Large intestine (tissue), 3 donors: ENCODE results near the gene MAN2A1. TPM values are rescaled to one million over a fixed set of nuclear protein-coding genes. Genes with fewer than 3 reads are reported as not detected.

Experiments
- DNase-seq, 2 donors: peaks; one replicate each; pipeline versions ENCODE4 v3.0.0 to v3.0.0-alpha.2; 2013
- H3K27ac ChIP-seq: one replicate; pipeline ENCODE4 v1.5.1; 2013; ENCODE audit warnings: low read length
- H3K27me3 ChIP-seq: 2 replicates; pipeline ENCODE4 v1.6.1; 2013; ENCODE audit warnings: low read length; ENCODE audit not compliant: control insufficient read depth, insufficient read depth
- H3K36me3 ChIP-seq: 2 replicates; pipeline ENCODE4 v1.6.1; 2013; ENCODE audit warnings: low read length; ENCODE audit not compliant: control insufficient read depth, insufficient read depth
- H3K4me1 ChIP-seq: one replicate; pipeline ENCODE4 v1.6.1; 2013; ENCODE audit warnings: low read length; ENCODE audit not compliant: control insufficient read depth, insufficient read depth
- H3K4me3 ChIP-seq: one replicate; pipeline ENCODE4 v1.5.1; 2013; ENCODE audit warnings: low read length
- H3K9me3 ChIP-seq: one replicate; pipeline ENCODE4 v1.6.1; 2013; ENCODE audit warnings: mild to moderate bottlenecking, low read depth, low read length, moderate library complexity; ENCODE audit not compliant: control insufficient read depth
- WGBS: methylation state at CpG from one replicate; pipeline ENCODE4 v1.1.5; 2013; ENCODE audit warnings: low lambda C conversion rate; ENCODE audit not compliant: insufficient coverage; 5-methylcytosine and 5-hydroxymethylcytosine counted together
- polyA plus RNA-seq: library from polyadenylated mRNA; unstranded; fragments of 120-200 nt; gene quantifications from one replicate; pipeline ENCODE4 v1.2.1, GENCODE V29; 2013

The MAN2A1 gene
- polyA plus RNA-seq, 1 donor: 100.0 TPM

DNA sequence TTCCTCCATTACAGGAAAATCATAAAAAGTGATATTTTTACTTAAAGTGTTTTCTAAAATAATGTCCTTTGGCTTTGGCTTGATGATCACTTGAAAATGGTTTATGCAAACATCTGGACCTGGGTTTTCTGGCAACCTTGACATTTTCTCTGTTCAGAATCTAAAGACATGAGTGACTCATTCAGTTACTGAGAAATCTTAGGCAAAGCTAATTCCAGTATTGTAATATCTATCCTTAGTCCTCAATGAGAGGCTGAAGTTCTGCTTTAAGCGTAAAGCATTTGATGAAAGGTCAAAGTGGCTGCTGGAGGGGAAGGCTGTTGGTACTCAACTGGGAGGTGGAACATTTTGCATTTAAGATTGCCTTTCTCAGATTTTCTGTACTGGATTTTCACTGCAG is 2.3 kb downstream of the MAN2A1 start:
- Histone ChIP-seq H3K36me3 (no peaks in the 10 kb centered on the region), H3K27me3 (no peaks in the 10 kb centered on the region), H3K4me1 (peaks cover 28% of the 10 kb centered on the region), H3K9me3 (no peaks in the 10 kb centered on the region), H3K27ac (no peak overlapping the region), H3K4me3 (peak overlapping the region; percentile 95)
- peak in 1 of 2 donors; percentile 39 for DNase-seq
- WGBS: no CpG with 5 or more reads among the region's 1 CpG

DNA sequence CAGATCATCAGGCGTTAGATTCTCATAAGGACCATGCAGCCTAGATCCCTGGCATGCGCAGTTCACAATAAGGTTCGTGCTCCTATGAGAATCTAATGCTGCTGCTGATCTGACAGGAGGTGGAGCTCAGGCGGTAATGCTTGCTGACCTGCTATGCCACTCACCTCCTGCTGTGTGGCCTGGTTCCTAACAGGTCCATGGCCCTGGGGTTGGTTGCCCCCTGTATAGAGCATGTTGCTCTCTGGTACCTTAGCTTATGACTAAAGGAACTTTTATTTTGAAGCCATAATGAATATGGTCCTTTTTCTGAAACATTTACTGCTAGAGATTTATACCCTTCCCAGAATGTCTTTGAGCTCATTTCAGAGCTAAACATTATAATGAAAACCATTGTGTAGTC is 3.1 kb downstream of the MAN2A1 start:
- Histone ChIP-seq H3K36me3 (no peaks in the 10 kb centered on the region), H3K27me3 (no peaks in the 10 kb centered on the region), H3K9me3 (no peaks in the 10 kb centered on the region), H3K27ac (no peak overlapping the region), H3K4me3 (no peak overlapping the region), H3K4me1 (peaks cover 32% of the 10 kb centered on the region)
- no CpG with 5 or more reads among the region's 4 CpGs for WGBS
- no peak for DNase-seq

DNA sequence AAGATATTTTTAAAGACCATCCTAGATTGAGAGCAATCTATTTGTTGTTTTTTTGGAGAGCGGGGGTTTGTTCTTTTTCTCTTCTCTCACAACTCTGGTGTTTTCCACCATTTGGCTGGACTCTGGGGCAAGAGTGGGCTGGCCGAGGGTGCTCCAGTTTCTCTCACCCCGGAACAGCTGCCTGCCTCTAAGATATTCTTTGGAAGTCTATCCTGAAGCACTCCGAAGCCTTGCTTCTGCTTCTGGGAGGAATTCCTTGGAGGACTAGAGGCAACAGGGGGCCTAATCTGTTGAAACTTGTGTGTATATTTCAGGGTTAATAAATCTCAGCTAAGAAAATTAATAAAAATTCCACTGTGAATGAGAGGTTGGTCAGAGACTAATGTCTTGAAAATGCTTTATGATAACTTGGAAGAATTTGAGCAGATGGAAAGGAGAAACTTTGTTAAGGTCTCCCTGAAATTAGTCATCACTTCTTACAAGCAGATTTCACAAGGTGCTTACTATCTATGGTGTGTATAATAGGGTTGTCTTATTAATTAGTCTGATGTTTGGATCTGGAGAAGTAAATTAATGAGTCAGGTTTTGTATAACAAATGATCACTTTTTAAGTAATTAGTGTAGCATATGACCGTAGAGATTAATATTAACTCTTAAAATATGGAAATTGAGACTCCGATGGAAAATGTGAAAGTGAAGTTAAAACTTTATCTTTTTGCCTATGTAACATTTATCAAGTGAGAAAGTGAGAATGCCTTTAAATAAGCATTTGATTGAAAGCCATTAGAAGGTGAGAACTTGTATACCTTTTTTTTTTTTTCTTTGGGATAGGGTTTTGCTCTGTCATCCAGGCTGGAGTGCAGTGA is 4.0 kb downstream of the MAN2A1 start:
- Histone ChIP-seq H3K27me3 (no peaks in the 10 kb centered on the region), H3K4me3 (no peak overlapping the region), H3K4me1 (peaks cover 32% of the 10 kb centered on the region), H3K36me3 (no peaks in the 10 kb centered on the region), H3K9me3 (no peaks in the 10 kb centered on the region), H3K27ac (no peak overlapping the region)
- no peak for DNase-seq
- WGBS: 100% methylated on average over 1 of the region's 6 CpGs

DNA sequence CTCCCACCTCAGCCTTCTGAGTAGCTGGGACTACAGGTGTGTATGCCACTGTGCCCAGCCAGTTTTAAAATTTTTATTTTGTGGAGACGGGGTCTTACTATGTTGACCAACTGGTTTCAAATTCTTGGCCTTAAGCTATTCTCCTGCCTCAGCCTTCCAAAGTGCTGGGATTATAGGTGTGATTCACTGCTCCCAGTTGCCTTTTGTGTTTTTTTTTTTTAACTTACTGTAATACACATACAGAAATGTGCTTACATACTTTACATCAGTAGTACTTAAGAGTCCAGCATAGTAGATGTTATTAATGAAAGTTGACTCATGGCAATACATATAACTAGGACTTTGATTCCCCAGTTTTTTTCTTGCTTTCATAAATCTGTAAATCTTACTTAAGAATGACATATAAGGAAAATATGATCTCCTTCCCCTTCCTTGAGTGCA is 4.7 kb downstream of the MAN2A1 start:
- Histone ChIP-seq H3K27ac (peak overlapping the region; percentile 43), H3K9me3 (no peaks in the 10 kb centered on the region), H3K27me3 (no peaks in the 10 kb centered on the region), H3K36me3 (peaks cover 1% of the 10 kb centered on the region), H3K4me1 (peaks cover 32% of the 10 kb centered on the region), H3K4me3 (no peak overlapping the region)
- WGBS: no CpG with 5 or more reads among the region's 1 CpG
- peak in 1 of 2 donors; percentile 65 for DNase-seq

DNA sequence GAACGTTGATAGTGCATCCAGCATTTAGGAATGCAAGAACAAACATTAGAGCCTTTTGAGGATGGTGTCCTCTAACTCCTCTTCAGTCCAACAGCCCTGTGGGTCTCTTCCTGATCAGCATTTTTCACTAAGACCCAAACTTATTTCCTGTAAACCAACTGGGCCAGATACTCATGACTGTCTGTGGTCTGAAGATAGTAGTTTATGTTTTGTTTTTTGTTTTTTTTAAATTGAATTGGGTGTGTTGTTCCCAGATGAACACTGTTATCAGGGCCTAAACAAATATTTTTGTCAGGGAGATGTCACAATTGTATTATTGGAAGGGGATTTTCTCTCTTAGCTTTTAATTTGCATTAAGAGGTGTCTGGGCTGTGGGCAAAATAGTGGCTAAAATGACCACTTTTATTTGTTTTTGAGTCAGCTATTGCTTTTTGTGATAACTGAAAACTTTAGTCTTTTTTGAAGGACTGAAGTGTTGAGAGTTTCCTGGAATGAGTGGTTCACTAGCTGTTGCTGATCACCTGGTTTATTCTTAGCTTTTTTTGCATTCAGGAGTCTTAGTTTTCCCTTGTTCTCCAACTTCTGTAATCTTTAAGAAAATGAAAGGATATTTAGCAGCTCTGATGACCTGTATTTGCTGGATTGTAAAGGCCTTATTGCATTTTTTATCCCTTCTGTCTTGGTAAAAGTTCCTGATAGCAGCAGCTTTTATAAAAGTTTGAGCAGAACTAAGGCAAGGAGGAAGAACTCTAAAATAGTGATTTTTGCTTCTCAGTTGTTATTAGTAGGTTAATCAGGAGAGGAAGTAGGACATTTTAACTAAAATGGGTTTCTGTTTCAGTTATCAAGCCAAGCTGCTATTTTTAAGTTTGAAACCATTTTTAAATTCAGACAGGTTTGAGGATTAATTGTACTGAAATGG is 5.5 kb downstream of the MAN2A1 start:
- WGBS: 60% methylated on average over 1 of the region's 1 CpG
- Histone ChIP-seq H3K27me3 (no peaks in the 10 kb centered on the region), H3K4me1 (peaks cover 32% of the 10 kb centered on the region), H3K36me3 (peaks cover 3% of the 10 kb centered on the region), H3K27ac (peak overlapping the region; percentile 43), H3K4me3 (no peak overlapping the region), H3K9me3 (no peaks in the 10 kb centered on the region)
- no peak for DNase-seq

DNA sequence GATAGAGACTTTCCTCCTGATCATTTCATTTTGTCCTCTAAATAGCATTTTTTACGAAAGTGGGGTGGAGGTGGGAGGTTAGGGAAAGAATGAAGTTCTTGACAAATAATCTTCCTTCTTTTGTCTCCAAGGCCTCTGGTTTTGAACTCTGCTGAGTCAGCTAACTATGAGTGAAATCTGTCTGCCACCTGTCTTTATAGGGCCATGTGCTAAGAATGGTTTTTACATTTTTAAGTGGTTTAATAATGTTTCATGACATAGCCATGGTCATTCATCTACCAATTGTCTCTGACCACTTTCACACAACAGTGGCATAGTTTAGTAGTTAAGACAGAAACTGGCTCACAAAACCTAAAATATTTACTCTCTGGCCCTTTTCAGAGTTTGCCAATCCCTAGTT is 7.6 kb downstream of the MAN2A1 start:
- Histone ChIP-seq H3K36me3 (peaks cover 3% of the 10 kb centered on the region), H3K27me3 (no peaks in the 10 kb centered on the region), H3K4me3 (no peak overlapping the region), H3K27ac (no peak overlapping the region), H3K4me1 (peaks cover 32% of the 10 kb centered on the region), H3K9me3 (no peaks in the 10 kb centered on the region)
- DNase-seq: no peak
- WGBS: 80% methylated on average over 1 of the region's 1 CpG

DNA sequence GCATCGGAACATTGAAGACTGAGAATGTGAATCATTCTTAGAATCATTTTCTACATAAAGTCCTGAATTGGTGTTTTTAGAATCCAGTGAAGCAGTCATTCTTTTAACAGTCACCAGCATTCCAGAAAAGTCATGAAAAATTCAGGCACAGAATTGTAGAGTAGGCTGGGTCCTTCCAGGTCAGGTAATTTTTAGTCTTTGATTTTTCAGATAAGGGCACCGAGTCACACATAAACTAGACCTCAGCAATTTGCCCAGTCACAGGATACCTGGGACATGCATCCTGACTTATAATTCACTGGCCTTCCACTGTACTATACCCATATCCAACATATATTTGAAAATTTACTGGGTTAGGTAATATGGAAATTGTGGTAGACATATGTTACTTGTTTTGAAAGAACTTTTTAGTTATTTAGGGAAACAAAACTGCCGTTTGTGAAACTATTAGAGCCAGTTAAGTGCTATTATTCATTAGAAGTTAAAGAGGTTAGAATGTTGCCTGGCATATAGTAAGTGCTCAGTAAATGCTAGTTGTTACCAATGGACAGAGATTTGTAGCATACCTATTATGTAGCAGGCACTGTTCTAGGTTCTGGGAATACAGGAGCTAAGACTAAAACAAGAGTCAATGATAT is 10.9 kb downstream of the MAN2A1 start:
- no peak overlapping the region for H3K4me3 ChIP-seq
- no peak for DNase-seq
- H3K4me1 ChIP-seq: peaks cover 16% of the 10 kb centered on the region
- H3K9me3 ChIP-seq: no peaks in the 10 kb centered on the region
- no peak overlapping the region for H3K27ac ChIP-seq
- no peaks in the 10 kb centered on the region for H3K27me3 ChIP-seq
- WGBS: 100% methylated on average over 2 of the region's 3 CpGs
- H3K36me3 ChIP-seq: peaks cover 3% of the 10 kb centered on the region

DNA sequence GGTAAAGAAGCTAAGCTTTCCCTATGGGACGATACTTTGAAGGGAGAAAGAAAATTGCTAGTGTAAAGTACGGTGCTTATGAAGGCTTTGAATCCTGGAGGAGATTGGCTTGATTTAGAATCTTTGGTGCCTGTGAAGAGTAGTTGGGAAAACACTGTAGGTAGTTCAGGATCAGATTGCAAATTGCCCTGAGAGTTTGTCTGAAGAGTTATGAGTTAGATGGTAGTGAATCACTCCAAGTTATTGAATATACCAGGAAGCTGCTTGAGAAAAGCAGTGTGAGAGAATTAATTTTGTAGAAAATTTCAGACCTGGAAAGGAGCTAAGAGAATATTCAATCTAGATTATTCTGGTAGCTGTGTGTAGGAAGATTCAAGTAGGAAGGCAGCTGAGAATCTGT is 11.5 kb downstream of the MAN2A1 start:
- 82% methylated on average over 2 of the region's 2 CpGs for WGBS

DNA sequence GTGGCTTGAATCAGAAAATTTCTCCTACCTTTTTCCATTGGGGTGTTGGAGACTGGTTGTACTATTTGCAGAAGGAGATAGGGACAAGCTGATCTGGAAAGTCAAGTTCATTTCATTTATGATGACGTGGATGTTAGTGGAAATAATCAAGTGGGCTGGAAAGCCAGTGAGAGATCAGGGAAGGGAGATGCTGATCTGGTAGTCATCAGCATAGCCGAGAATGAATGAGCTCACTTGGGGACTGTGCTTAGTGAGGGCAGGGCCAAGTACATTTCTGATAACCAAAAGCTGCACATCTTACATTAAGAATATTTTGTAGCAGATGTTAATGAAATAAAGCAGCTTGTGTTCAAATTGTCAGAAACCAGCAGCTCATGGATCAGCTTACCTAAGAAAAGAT is 12.1 kb downstream of the MAN2A1 start:
- no peak for DNase-seq
- Histone ChIP-seq H3K27me3 (no peaks in the 10 kb centered on the region), H3K36me3 (peaks cover 3% of the 10 kb centered on the region), H3K4me1 (peaks cover 19% of the 10 kb centered on the region), H3K4me3 (no peak overlapping the region), H3K27ac (no peak overlapping the region), H3K9me3 (no peaks in the 10 kb centered on the region)
- WGBS: 40% methylated on average over 1 of the region's 2 CpGs

More for the DNA sequence above, 11.5 kb downstream of the MAN2A1 start:
- Histone ChIP-seq H3K27me3 (no peaks in the 10 kb centered on the region), H3K36me3 (peaks cover 3% of the 10 kb centered on the region), H3K4me1 (peaks cover 17% of the 10 kb centered on the region), H3K9me3 (no peaks in the 10 kb centered on the region), H3K27ac (no peak overlapping the region), H3K4me3 (no peak overlapping the region)
- no peak for DNase-seq

DNA sequence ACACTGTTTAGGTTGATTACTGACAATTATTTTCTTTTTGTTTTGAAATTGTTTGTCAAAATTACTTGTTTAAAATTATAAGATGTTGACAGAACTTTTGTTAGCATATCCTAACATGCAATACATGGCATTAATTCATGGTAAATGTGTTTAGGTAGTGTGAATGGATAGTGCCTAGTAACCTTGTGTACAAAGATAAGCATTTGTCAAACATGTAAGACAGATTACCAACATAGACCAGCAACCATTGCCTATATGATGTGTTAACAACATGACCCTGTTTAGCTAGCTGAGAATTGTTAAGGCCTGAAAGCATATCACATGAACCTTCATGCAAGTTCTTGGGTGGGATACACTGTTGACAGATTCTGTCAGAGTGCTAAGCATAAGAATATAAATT is 13.4 kb downstream of the MAN2A1 start:
- H3K4me1 ChIP-seq: peaks cover 26% of the 10 kb centered on the region
- DNase-seq: no peak
- H3K36me3 ChIP-seq: peaks cover 3% of the 10 kb centered on the region
- H3K4me3 ChIP-seq: no peak overlapping the region
- H3K27ac ChIP-seq: no peak overlapping the region
- no peaks in the 10 kb centered on the region for H3K9me3 ChIP-seq
- H3K27me3 ChIP-seq: no peaks in the 10 kb centered on the region
